K562 (cell line): ENCODE results near the gene PLPP1. TPM values are rescaled to one million over a fixed set of nuclear protein-coding genes. Genes with fewer than 3 reads are reported as not detected.

Experiments used
- ATAC-seq: fragments of 200-7000 bp; cut with Tn5 transposase; 3 replicates; pipeline ENCODE4 v1.9.1; 2020; ENCODE audit warnings: moderate library complexity
- BruUV-seq: library from RNA; stranded (reverse); fragments of 400-500 nt; replicated peaks from 2 replicates; lab custom pipeline; 2021; lab: Mats Ljungman, UMichigan
- CTCF ChIA-PET: fragments of 300-600 bp; formaldehyde crosslinking; extraction: SDS; loops from one replicate; lab custom pipeline; 2021; ENCODE audit warnings: low intra/inter-chr PET ratio; lab: Yijun Ruan, JAX
- POLR2A ChIA-PET: fragments of 300-600, 350-650 bp; sonication (Branson Sonifier 250); formaldehyde crosslinking; extraction: SDS; loops from one replicate; lab custom pipeline; 2021; ENCODE audit warnings: antibody characterized with exemption, inconsistent platforms; lab: Yijun Ruan, JAX
- DNase-seq, 4 experiments: peaks; one replicate each; pipeline versions ENCODE4 v3.0.0 to v3.0.0-alpha.2; 2011 to 2018; ENCODE audit warnings: low spot score in 3 of 4, mixed read lengths in 3 of 4; ENCODE audit errors: extremely low read depth in 1 of 4
- FAIRE-seq: peaks from 2 replicates; lab custom pipeline; 2011; peaks lifted over from hg19 to GRCh38; lab: Jason Lieb, UNC
- H2AFZ ChIP-seq: 2 replicates; pipeline ENCODE4 v1.6.0; 2011; ENCODE audit warnings: low read depth, low read length, control low read depth, inconsistent platforms
- H3K27ac ChIP-seq: fragments of 200-600 bp; 3 replicates; pipeline ENCODE4 v1.8.0; 2011; ENCODE audit warnings: low read depth, mild to moderate bottlenecking, control low read depth, inconsistent platforms, low read length, moderate library complexity, mixed read lengths; ENCODE audit errors: extremely low read depth
- H3K27me3 ChIP-seq, 2 experiments: fragments of 300-600 bp in 1 of 2; 2 replicates in 1 of 2; 3 replicates in 1 of 2; pipeline versions ENCODE4 v1.6.0 to v1.8.0; 2011; ENCODE audit warnings: inconsistent platforms in 2 of 2, low read length in 2 of 2, mild to moderate bottlenecking in 1 of 2, mixed read lengths in 1 of 2, moderate library complexity in 1 of 2; ENCODE audit not compliant: control insufficient read depth in 2 of 2, insufficient read depth in 2 of 2
- H3K36me3 ChIP-seq: fragments of 300-600 bp; 3 replicates; pipeline ENCODE4 v1.8.0; 2011; ENCODE audit warnings: mild to moderate bottlenecking, low read length, inconsistent platforms; ENCODE audit not compliant: control insufficient read depth, insufficient read depth
- H3K4me1 ChIP-seq, 2 experiments: fragments of 200-600 bp in 1 of 2; replicated peaks in 1 of 2; 2 replicates in 1 of 2; 3 replicates in 1 of 2; pipeline versions ENCODE4 v1.5.1 to v1.8.0; 2011; ENCODE audit warnings: inconsistent platforms in 2 of 2, low read length in 2 of 2, mild to moderate bottlenecking in 1 of 2, mixed read lengths in 1 of 2, moderate library complexity in 1 of 2; ENCODE audit not compliant: control insufficient read depth in 2 of 2, insufficient read depth in 2 of 2
- H3K4me2 ChIP-seq: 2 replicates; pipeline ENCODE4 v1.6.1; 2011; ENCODE audit warnings: low read length, control low read depth, inconsistent platforms, mixed read lengths; ENCODE audit not compliant: insufficient read depth
- H3K4me3 ChIP-seq: fragments of 200-600 bp; sonication (generic), shearing (Covaris generic); 2 replicates; pipeline ENCODE4 v1.5.1; 2016; ENCODE audit warnings: control low read depth, inconsistent platforms
- H3K79me2 ChIP-seq: fragments of 200-600 bp; 3 replicates; pipeline ENCODE4 v1.8.0; 2011; ENCODE audit warnings: low read length, inconsistent platforms; ENCODE audit not compliant: control insufficient read depth, insufficient read depth
- H3K9ac ChIP-seq, 2 experiments: 2 replicates each; pipeline versions ENCODE4 v1.6.0 to v1.6.1; 2011; ENCODE audit warnings: low read depth in 2 of 2, low read length in 2 of 2, control low read depth in 1 of 2, inconsistent platforms in 1 of 2, mild to moderate bottlenecking in 1 of 2, mixed read lengths in 1 of 2; ENCODE audit not compliant: insufficient read depth in 1 of 2
- H3K9me1 ChIP-seq: one replicate; pipeline ENCODE4 v1.6.0; 2011; ENCODE audit warnings: inconsistent platforms, mild to moderate bottlenecking, low read length, moderate library complexity; ENCODE audit not compliant: control insufficient read depth, insufficient read depth
- H3K9me3 ChIP-seq: replicated peaks from 2 replicates; pipeline ENCODE4 v1.5.1; 2011; ENCODE audit warnings: low read depth, low read length, inconsistent platforms; ENCODE audit not compliant: control insufficient read depth, insufficient read depth
- H4K20me1 ChIP-seq: replicated peaks from 2 replicates; pipeline ENCODE4 v1.6.1; 2011; ENCODE audit warnings: low read length, inconsistent platforms, mixed read lengths; ENCODE audit not compliant: control insufficient read depth, insufficient read depth
- HDAC1 ChIP-seq, 2 experiments: fragments of 450-650 bp; IDR thresholded peaks; 2 replicates each; pipeline ENCODE4 v1.6.1; 2016 to 2017; ENCODE audit warnings: inconsistent platforms in 1 of 2, mild to moderate bottlenecking in 1 of 2, moderate library complexity in 1 of 2
- HNRNPUL1 ChIP-seq: fragments of 200-400 bp; formaldehyde crosslinking; IDR thresholded peaks from 2 replicates; pipeline ENCODE4 v1.6.1; 2017; ENCODE audit warnings: low read length
- MIER1 ChIP-seq: fragments of 450-650 bp; IDR thresholded peaks from 2 replicates; pipeline ENCODE4 v1.6.1; 2016; ENCODE audit warnings: antibody characterized with exemption, mild to moderate bottlenecking, low read depth
- MYNN ChIP-seq, 2 experiments: sonication (generic); formaldehyde crosslinking in 1 of 2; IDR thresholded peaks; 2 replicates each; pipeline versions ENCODE4 v1.5.0 to v1.6.1; 2016 to 2020; ENCODE audit warnings: antibody characterized with exemption in 1 of 2, missing genetic modification reagents in 1 of 2
- NR1H2 ChIP-seq: sonication (generic); formaldehyde crosslinking; IDR thresholded peaks from 2 replicates; pipeline ENCODE4 v1.4.0; 2020; ENCODE audit warnings: mild to moderate bottlenecking, missing genetic modification reagents
- PRDM10 ChIP-seq: fragments of 450-650 bp; IDR thresholded peaks from 2 replicates; pipeline ENCODE4 v1.6.1; 2018; ENCODE audit not compliant: partially characterized antibody
- RFX1 ChIP-seq: fragments of 450-650 bp; IDR thresholded peaks from 2 replicates; pipeline ENCODE4 v1.6.1; 2016; ENCODE audit warnings: mild to moderate bottlenecking, moderate library complexity
- SAFB ChIP-seq: fragments of 200-400 bp; formaldehyde crosslinking; IDR thresholded peaks from 2 replicates; pipeline ENCODE4 v1.6.1; 2017; ENCODE audit warnings: low read depth, low read length, borderline replicate concordance
- SRF ChIP-seq, 2 experiments: fragments of 250-450, 450-650 bp in 1 of 2; sonication (Bioruptor Pico) in 1 of 2; sonication (generic) in 1 of 2; formaldehyde crosslinking; IDR thresholded peaks; 2 replicates each; pipeline versions ENCODE4 v1.5.0 to v1.5.1; 2020 to 2022; ENCODE audit warnings: mild to moderate bottlenecking in 1 of 2, missing genetic modification reagents in 1 of 2
- TRIM28 ChIP-seq: fragments of 450-650 bp; IDR thresholded peaks from 2 replicates; pipeline ENCODE4 v1.6.1; 2017
- ZBTB43 ChIP-seq: sonication (generic); formaldehyde crosslinking; IDR thresholded peaks from 2 replicates; pipeline ENCODE4 v1.8.0; 2023; ENCODE audit warnings: mild to moderate bottlenecking, missing genetic modification reagents
- ZBTB8A ChIP-seq: fragments of 450-650 bp; IDR thresholded peaks from 2 replicates; pipeline ENCODE4 v1.6.1; 2018; ENCODE audit warnings: mild to moderate bottlenecking, moderate library complexity; ENCODE audit not compliant: partially characterized antibody
- ZNF316 ChIP-seq: fragments of 450-650 bp; IDR thresholded peaks from 2 replicates; pipeline ENCODE4 v1.6.1; 2016
- in situ Hi-C: fragments of 300-500 bp; cut with MboI; formaldehyde crosslinking; loops from 4 replicates; pipeline ENCODE4 v1.15.0; 2018; ENCODE audit warnings: inconsistent platforms, mixed read lengths
- intact Hi-C: fragments of 100-400 bp; cut with micrococcal nuclease; formaldehyde crosslinking; loops from 2 replicates; pipeline ENCODE4 v1.14.2; 2022
- polyA plus RNA-seq, 8 experiments: library from polyadenylated mRNA; depleted of rRNA in 4 of 8; stranded (reverse) in 5 of 8; unstranded in 3 of 8; fragments of >200 nt; fragmentation: Nextera tagmentation in 2 of 8; fragmentation: Illumina TruSeq in 1 of 8; extraction: Ambion mirVana in 2 of 8; extraction: Trizol in 1 of 8; gene quantifications; 2 replicates each; pipeline versions ENCODE4 v1.2.1 to v1.2.3, GENCODE V29; 2011 to 2014; ENCODE audit warnings: inconsistent platforms in 1 of 8, missing spikeins in 1 of 8
- total RNA-seq, 7 experiments: library from RNA; depleted of rRNA in 6 of 7; stranded (reverse); fragments of >200 nt in 6 of 7; fragmentation: Illumina TruSeq in 2 of 7; extraction: Trizol in 2 of 7; gene quantifications; 2 replicates each; pipeline versions ENCODE4 v1.2.1 to v1.2.3, GENCODE V29; 2011 to 2021; ENCODE audit warnings: low replicate concordance in 1 of 7
- TF ChIP-seq, protein P1 (sequence below): sonication (generic); formaldehyde crosslinking; IDR thresholded peaks from 2 replicates; pipeline ENCODE4 v1.8.0; 2023; ENCODE audit warnings: missing genetic modification reagents, mild to moderate bottlenecking, borderline replicate concordance

PLPP1 gene
- total and polyA plus RNA-seq, 9 of the 15 experiments (the other 6 are each of a cell fraction or from before 2014, with no cell fraction given), result 0.04 to 0.24 (median 0.04) TPM; not detected in 6

DNA sequence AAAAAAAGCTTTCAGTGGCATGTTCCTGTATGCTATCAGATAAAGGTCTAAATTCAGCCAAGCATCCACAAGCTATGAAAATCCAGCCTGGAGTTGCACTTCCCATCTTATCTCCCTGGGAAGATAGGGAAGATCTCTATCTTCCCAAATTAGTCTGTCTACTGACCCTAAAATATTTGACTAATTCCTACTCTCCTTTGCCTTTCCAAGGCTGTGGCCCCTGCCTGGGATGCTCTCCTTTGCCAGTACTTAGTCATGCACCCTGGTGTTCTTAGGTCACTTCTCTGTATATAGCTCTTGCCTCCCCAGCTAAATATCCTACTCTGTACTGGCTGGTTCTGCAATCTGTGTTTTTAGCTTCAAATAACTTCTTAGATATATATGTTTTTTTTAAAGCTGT lies 44.0 kb upstream of the PLPP1 start:
- no TSS peak for BruUV-seq
- Histone ChIP-seq H3K4me1 (no peaks in the 10 kb centered on the region; a peak in 1 of 5 replicates), H4K20me1 (no peaks in the 10 kb centered on the region), H3K9me1 (no peaks in the 10 kb centered on the region), H3K27ac (no peak overlapping the region), H2AFZ (no peak overlapping the region), H3K9me3 (no peaks in the 10 kb centered on the region), H3K4me3 (no peak overlapping the region), H3K4me2 (no peak overlapping the region), H3K36me3 (no peaks in the 10 kb centered on the region), H3K27me3 (peaks cover 0 to 5% of the 10 kb centered on the region in 2 experiments; a peak in 2 of 5 replicates), H3K79me2 (no peaks in the 10 kb centered on the region), H3K9ac (no peak overlapping the region)
- ATAC-seq (no peak), FAIRE-seq (no peak), DNase-seq (no peak)
- ChIA-PET CTCF (no interaction called here), POLR2A (interaction anchor here (0.5 to 0.7 kb wide), 2 partner anchors 21 to 132 kb away, joined by 3 to 6 read pairs; no protein-coding TSS in a partner anchor)
- intact Hi-C loops (no loop called here), in situ Hi-C loops (no loop called here)
- TF ChIP-seq ZNF316 (no peak), HNRNPUL1 (no peak), NR1H2 (no peak), ZBTB8A (no peak), SRF (CRISPR knock-in tag; IDR thresholded peaks at IDR 0.05) (no peak), ZBTB43 (CRISPR knock-in tag) (no peak), SAFB (no peak), HDAC1 (IDR thresholded peaks at IDR 0.05) (no peak), RFX1 (no peak), TRIM28 (no peak), MIER1 (no peak), MYNN (IDR thresholded peaks at IDR 0.05) (no peak), MYNN (CRISPR knock-in tag; IDR thresholded peaks at IDR 0.05) (no peak), PRDM10 (no peak)
- TF ChIP-seq, protein P1, sequence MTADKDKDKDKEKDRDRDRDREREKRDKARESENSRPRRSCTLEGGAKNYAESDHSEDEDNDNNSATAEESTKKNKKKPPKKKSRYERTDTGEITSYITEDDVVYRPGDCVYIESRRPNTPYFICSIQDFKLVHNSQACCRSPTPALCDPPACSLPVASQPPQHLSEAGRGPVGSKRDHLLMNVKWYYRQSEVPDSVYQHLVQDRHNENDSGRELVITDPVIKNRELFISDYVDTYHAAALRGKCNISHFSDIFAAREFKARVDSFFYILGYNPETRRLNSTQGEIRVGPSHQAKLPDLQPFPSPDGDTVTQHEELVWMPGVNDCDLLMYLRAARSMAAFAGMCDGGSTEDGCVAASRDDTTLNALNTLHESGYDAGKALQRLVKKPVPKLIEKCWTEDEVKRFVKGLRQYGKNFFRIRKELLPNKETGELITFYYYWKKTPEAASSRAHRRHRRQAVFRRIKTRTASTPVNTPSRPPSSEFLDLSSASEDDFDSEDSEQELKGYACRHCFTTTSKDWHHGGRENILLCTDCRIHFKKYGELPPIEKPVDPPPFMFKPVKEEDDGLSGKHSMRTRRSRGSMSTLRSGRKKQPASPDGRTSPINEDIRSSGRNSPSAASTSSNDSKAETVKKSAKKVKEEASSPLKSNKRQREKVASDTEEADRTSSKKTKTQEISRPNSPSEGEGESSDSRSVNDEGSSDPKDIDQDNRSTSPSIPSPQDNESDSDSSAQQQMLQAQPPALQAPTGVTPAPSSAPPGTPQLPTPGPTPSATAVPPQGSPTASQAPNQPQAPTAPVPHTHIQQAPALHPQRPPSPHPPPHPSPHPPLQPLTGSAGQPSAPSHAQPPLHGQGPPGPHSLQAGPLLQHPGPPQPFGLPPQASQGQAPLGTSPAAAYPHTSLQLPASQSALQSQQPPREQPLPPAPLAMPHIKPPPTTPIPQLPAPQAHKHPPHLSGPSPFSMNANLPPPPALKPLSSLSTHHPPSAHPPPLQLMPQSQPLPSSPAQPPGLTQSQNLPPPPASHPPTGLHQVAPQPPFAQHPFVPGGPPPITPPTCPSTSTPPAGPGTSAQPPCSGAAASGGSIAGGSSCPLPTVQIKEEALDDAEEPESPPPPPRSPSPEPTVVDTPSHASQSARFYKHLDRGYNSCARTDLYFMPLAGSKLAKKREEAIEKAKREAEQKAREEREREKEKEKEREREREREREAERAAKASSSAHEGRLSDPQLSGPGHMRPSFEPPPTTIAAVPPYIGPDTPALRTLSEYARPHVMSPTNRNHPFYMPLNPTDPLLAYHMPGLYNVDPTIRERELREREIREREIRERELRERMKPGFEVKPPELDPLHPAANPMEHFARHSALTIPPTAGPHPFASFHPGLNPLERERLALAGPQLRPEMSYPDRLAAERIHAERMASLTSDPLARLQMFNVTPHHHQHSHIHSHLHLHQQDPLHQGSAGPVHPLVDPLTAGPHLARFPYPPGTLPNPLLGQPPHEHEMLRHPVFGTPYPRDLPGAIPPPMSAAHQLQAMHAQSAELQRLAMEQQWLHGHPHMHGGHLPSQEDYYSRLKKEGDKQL (CRISPR knock-in tag), result no peak
